HL-60 (cell line): Measurements from ENCODE around the gene NEU3.

Experiments used
- POLR2AphosphoS5 ChIP-seq: IDR thresholded peaks from 2 replicates; pipeline ENCODE4 v1.6.1; 2012; ENCODE audit warnings: low read depth
- TF ChIP-seq, protein P1 (sequence below): IDR thresholded peaks from one replicate; pipeline ENCODE4 v1.5.1; 2011; ENCODE audit warnings: low read length, control low read depth, inconsistent platforms; ENCODE audit not compliant: insufficient read depth

DNA sequence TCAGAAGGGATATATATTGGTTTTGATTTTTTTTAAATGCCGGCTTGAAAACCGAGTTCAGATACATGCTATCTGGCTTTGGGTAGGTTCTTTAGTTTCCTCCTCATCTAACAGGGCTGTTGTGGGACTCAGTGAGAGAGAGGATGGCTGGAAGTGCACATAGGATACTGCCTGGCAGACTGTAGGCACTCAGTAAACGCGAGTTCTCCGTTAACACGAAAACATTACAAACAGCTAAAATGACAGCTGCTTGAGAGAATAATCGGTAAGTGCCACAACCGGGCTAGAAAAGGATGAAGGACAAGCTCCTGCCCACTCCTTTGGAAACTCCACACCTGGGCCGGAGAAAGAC is 40.2 kb upstream of the NEU3 start:
- TF ChIP-seq POLR2AphosphoS5: no peak
- TF ChIP-seq, protein P1, sequence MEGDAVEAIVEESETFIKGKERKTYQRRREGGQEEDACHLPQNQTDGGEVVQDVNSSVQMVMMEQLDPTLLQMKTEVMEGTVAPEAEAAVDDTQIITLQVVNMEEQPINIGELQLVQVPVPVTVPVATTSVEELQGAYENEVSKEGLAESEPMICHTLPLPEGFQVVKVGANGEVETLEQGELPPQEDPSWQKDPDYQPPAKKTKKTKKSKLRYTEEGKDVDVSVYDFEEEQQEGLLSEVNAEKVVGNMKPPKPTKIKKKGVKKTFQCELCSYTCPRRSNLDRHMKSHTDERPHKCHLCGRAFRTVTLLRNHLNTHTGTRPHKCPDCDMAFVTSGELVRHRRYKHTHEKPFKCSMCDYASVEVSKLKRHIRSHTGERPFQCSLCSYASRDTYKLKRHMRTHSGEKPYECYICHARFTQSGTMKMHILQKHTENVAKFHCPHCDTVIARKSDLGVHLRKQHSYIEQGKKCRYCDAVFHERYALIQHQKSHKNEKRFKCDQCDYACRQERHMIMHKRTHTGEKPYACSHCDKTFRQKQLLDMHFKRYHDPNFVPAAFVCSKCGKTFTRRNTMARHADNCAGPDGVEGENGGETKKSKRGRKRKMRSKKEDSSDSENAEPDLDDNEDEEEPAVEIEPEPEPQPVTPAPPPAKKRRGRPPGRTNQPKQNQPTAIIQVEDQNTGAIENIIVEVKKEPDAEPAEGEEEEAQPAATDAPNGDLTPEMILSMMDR: no peak
